ENCODE measurements around the gene SMIM5.

- TF ChIP-seq CTCF (IDR thresholded peaks at IDR 0.05) (no peak), POLR2A (IDR thresholded peaks at IDR 0.05) (no peak)
These were observed 11.7 kb upstream of the SMIM5 start for GRCh38 chr17:75621489-75621888.
